Medulla oblongata (tissue), 1 donor: ENCODE measurements around the gene NOSTRIN.
A peak's percentile ranks its signal among the peaks of the same experiment; 100 is the strongest.
"Not testable (repeated sequence)": the region's sequence is repeated elsewhere in the genome, so short reads cannot be mapped to it uniquely, and the experiment has no call there.

ENCODE experiments used
- DNase-seq: peaks from one replicate; pipeline ENCODE4 v3.0.0-alpha.2; 2015; ENCODE audit errors: extremely low spot score

Gene NOSTRIN

GRCh38 chr2:168882163-168882562 lies 79.7 kb downstream of the NOSTRIN start:
- DNase-seq = not testable (repeated sequence)

GRCh38 chr2:168884975-168885374 lies 82.5 kb downstream of the NOSTRIN start:
- no peak for DNase-seq

DNA sequence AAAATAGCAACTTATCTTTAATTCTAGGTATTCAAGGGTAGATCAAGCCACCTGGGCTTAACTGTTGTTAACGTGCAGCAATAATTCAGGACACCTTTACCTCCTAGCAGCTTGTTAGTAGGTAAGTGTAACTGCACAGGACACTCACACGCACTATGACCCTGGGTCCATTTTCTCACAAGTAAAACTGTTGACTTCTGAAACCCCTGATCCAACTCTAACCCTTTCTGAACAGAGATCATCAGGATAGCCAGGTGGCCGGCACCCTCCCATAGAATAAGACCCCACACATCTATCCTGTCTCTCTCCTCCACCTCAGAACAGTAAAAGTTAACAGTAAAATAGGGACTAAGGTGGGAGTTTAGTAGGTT lies 87.2 kb downstream of the NOSTRIN start:
- DNase-seq = no peak

- peak; percentile 95 for DNase-seq
Measured at GRCh38 chr2:168890006-168890782, 87.8 kb downstream of the NOSTRIN start, which contains the start of gene SPC25. TSS of gene SPC25 (minus strand) at chr2:168890430. CDS start at chr2:168889519, 911 bp downstream.

DNA sequence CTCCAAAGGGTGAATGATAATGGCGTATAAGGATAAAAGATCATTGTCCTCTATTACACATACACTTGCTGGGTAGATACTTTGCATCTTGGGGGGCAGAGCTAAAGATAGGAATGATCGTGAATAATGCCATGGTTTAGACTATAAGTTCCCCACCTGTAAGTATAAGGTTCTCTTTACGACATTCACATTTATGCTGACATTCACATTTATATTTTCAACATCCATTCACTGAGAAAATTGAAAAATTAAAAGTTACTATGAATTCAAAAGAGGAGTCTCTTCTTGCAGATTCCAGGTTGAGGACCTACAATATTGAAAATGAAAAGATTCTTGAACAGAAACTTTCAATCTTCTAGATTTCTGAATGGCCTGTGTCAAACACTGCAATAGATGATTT lies 89.9 kb downstream of the NOSTRIN start:
- DNase-seq = no peak

DNA sequence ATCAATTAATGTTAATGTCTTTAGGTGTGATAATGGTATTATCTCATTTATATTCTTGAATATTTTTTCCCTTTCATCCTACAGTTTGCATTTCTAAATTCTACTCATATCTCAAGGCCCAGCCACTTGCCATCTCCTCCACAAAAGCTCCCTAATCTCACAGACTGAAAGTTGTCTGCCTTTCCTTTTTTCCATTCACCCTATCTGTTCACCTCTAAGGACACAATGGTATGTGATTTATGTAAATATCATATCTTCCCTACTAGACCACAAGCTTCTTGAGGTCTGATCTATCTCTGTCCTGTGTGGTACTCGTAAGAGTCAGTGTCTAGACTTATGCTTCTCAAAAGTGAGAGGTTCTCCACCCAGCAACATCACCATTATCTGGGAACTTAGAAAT lies 91.7 kb downstream of the NOSTRIN start:
- DNase-seq = no peak

DNA sequence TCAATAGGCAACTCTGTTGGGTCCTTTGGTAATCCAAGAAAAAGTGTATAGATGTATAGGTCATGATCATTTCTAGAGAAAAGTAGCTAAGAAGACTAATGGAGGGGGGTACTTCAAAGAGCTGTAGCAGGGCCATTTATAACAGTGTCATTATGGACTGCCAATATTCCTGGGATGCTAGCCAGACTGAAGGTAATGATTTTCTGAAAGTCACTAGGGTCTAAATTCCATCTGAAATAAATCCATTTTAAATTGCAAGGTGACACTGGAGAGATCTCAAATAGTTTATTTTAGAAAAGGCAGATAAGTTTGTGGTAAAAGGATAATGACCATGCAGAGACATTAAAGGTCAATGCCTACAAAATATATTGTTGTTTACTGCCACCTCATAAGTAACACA lies 92.3 kb downstream of the NOSTRIN start:
- DNase-seq = no peak

GRCh38 chr2:168895771-168896170 lies 93.3 kb downstream of the NOSTRIN start:
- DNase-seq = no peak

DNA sequence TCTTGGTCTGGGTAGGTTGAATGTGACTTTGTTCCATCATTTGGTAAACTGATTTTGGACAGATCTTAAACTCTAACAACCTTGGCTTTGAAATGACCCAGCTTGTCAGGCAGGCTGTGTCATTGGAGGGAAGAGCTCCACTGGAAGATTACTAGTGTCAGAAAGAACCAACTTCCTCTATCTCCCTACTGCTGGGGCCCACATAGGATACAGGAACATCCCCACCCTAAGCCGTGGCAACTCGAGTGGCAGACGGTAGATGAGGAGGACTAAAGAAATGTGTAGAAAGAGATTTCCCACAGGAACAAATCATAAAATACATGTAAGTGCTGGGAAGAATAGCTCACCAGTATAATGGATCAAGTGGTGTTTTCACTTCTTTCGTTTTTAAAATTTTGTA lies 94.3 kb downstream of the NOSTRIN start:
- no peak for DNase-seq

DNA sequence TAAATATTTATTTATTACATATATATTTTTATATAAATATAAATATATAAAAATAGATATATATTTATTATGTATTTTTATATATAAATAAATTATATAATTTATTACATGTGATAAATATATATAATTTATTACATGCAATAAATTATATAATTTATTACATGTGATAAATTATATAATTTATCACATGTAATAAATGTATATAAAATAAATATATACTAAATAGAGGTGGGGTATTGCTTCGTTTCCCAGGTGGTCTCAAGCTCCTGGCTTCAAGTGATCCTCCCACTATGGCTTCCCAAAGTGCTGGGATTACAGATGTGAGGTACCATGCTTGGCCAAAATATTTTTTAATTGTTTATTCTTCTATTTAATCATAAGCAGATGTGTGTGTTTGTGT lies 95.0 kb downstream of the NOSTRIN start:
- no peak for DNase-seq

- no peak for DNase-seq
Measured at GRCh38 chr2:168901003-168901402, 98.6 kb downstream of the NOSTRIN start, which contains the start of gene G6PC2. TSS of gene G6PC2 (plus strand) at chr2:168901291. CDS start at chr2:168901332, 41 bp downstream.

GRCh38 chr2:168903888-168904287 lies 101.5 kb downstream of the NOSTRIN start:
- no peak for DNase-seq

- no peak for DNase-seq
Measured at GRCh38 chr2:168904358-168904757, 101.9 kb downstream of the NOSTRIN start.

DNA sequence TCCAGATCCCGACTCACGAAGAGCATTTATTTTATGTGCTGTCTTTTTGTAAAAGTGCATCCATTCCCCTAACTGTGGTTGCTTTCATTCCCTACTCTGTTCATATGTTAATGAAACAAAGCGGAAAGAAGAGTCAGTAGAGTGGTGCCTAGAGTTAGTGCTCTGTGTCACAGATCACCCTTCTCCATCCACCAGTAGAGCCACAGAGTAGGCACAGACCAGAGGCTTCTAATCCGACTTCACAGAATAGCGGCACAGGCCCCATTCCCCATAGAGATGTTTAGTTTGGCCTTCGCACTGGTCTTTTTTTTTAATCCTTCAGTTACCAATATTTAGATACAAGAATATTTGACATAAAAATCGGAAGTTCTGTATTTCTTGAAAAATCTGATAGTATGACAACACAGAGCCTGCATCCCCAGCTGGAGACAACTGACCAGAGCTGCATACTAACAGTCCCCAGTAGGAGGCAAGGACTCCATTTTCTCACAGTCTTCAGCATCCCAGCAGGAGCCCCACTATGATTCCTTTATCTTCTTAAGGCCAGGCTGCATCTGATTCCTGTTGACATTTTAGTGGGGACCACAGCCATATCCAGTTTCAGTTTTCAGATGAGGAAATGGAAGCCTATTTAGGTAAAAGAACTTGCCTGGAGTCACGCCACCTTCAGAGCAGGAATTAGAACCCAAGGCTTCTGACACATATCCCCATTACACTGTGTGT lies 105.7 kb downstream of the NOSTRIN start:
- DNase-seq = no peak

GRCh38 chr2:168910330-168910729 lies 107.9 kb downstream of the NOSTRIN start:
- no peak for DNase-seq

DNA sequence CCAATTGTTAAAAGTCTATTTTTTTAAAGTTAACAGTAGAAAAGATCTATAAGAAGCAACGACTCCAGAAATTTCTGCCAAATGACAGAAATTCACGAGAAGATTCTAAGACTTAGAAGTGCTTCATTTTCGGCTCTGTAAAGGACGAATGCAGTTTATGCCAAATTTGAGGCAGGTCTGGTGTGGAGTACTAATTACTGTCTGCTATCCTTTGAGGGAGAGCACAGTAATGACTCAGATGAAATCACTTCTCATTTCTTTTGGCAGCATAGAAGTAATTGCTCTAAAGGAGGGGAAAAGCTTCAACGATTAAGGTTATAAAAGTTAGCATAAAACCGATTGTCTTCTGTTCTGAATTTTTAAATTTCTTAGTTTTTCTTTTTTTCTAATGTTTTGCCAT lies 110.0 kb downstream of the NOSTRIN start:
- DNase-seq = no peak

DNA sequence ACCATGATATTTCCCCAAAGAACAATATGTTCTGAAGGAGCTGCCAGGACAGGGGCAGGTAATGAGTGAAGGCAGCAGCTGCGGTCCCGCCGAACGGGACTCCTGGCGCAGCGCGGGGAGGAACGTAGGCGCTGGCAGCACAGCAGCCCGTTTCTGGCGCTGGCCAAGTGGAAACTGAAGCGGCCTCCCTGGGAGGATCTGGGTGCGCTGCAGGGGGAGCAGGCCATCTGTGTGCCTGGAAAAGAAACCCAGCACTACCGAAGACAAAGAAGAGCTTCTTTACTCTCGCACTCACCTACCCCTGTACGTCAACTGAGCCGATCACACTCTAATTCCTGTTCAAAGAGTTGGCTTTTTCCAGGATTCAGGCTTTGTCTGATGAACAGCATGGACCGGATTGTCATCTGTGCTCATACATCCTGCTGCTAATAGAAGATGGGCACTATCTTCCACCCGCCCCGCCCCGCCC lies 110.5 kb downstream of the NOSTRIN start:
- DNase-seq = peak; percentile 21

DNA sequence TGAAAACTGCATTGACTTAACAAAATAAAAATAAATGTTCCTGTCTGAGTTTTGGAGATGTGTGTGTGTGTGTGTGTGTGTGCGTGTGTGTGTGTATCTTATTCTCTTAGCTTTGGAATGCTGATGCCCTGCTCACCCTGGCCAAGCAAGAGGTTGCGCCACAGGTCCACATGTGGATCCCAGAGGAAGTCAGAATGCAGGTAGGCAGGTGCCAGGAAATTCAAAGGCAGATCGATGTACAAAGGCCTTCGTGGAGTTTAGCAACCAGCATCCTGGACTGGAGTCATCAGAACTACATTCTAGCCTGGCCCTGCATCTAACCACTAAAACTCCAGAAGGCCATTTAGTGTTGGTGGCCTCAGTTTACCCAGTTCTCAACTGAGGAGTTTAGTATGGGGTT lies 111.1 kb downstream of the NOSTRIN start:
- no peak for DNase-seq
